Osteoblast (primary cell): ENCODE data around the gene FZD8. TPM values are rescaled to one million over a fixed set of nuclear protein-coding genes. Genes with fewer than 3 reads are reported as not detected.

ENCODE experiments used
- total RNA-seq: library from RNA; depleted of rRNA; stranded (reverse); fragments of >200 nt; gene quantifications from 2 replicates; pipeline ENCODE4 v1.2.3, GENCODE V29; 2012

Gene FZD8
- total RNA-seq, 1 donor = 15.2 TPM

Other genes with a start within 250 kb of the FZD8 start
- under 0.01 TPM in 1 of 2 replicates, not detected in the other for gene GJD4, start 37.0 kb downstream of the FZD8 start, total RNA-seq